ENCODE results near the gene LINC00632. TPM values are rescaled to one million over a fixed set of nuclear protein-coding genes. Genes with fewer than 3 reads are reported as not detected.
"Not testable (repeated sequence)": the region's sequence is repeated elsewhere in the genome, so short reads cannot be mapped to it uniquely, and the experiment has no call there.

The LINC00632 gene
- total and polyA plus RNA-seq, 11 donors = 4.7 to 716 (median 55.8) TPM

DNA sequence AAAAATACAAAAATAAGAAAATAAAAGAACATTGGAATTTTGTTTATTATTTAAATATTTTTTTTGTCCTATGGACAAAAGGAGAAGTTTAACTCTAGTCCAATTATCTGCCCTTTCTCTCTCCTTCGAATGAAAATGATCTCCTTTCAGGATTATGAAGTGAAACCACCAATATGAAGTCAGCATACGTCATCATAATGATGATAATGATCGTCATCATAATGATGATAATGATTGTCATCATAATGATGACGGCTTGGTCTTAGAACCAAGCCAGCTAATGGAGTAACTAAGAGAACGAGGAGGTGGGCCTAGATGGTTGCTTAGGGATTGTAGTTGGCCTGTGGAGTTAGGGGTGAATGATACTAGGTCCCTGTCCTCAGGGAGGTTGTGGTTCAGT is 21.9 kb upstream of the LINC00632 start:
- H3K4me3 ChIP-seq = no peak overlapping the region

GRCh38 chrX:140691596-140691995 is 18.0 kb upstream of the LINC00632 start:
- H3K9me3 ChIP-seq; H3K36me3 ChIP-seq; H3K27ac ChIP-seq; H3K4me3 ChIP-seq; H3K27me3 ChIP-seq; ATAC-seq; H3K4me1 ChIP-seq; DNase-seq; intact Hi-C loops (cut with DNase I): not testable (repeated sequence)
- 25 to 63% (median 45%) methylated on average over 4 of the region's 4 CpGs for WGBS, 4 donors

More for the DNA sequence above, 21.9 kb upstream of the LINC00632 start:
- TF ChIP-seq, protein P1, sequence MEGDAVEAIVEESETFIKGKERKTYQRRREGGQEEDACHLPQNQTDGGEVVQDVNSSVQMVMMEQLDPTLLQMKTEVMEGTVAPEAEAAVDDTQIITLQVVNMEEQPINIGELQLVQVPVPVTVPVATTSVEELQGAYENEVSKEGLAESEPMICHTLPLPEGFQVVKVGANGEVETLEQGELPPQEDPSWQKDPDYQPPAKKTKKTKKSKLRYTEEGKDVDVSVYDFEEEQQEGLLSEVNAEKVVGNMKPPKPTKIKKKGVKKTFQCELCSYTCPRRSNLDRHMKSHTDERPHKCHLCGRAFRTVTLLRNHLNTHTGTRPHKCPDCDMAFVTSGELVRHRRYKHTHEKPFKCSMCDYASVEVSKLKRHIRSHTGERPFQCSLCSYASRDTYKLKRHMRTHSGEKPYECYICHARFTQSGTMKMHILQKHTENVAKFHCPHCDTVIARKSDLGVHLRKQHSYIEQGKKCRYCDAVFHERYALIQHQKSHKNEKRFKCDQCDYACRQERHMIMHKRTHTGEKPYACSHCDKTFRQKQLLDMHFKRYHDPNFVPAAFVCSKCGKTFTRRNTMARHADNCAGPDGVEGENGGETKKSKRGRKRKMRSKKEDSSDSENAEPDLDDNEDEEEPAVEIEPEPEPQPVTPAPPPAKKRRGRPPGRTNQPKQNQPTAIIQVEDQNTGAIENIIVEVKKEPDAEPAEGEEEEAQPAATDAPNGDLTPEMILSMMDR (IDR thresholded peaks at IDR 0.05) = no peak
- TF ChIP-seq POLR2A (IDR thresholded peaks at IDR 0.05) = no peak
- Histone ChIP-seq H3K27me3 (no peaks in the 10 kb centered on the region), H3K27ac (no peak overlapping the region), H3K4me1 (no peaks in the 10 kb centered on the region), H3K36me3 (no peaks in the 10 kb centered on the region), H3K9me3 (peaks cover 0 to 3% (median 0%) of the 10 kb centered on the region in 12 donors)
- 73 to 82% (median 77%) methylated on average over 5 of the region's 5 CpGs for WGBS, 4 donors
- intact Hi-C loops (cut with DNase I) = no loop called here
- no peak for DNase-seq
- no peak for ATAC-seq

GRCh38 chrX:140697618-140698017 is 11.9 kb upstream of the LINC00632 start:
- Histone ChIP-seq H3K4me3 (no peak overlapping the region), H3K27me3 (peaks cover 0 to 5% (median 0%) of the 10 kb centered on the region in 9 donors), H3K9me3 (no peaks in the 10 kb centered on the region), H3K27ac (no peak overlapping the region), H3K36me3 (no peaks in the 10 kb centered on the region), H3K4me1 (no peaks in the 10 kb centered on the region)
- no peak for ATAC-seq
- no peak for DNase-seq
- intact Hi-C loops (cut with DNase I) = no loop called here
- TF ChIP-seq POLR2A (IDR thresholded peaks at IDR 0.05) = no peak
- TF ChIP-seq, protein P1 (IDR thresholded peaks at IDR 0.05) = peak in 3 of 12 donors; percentile 8 to 20 (median 19)
- 61 to 70% (median 65%) methylated on average over 3 of the region's 3 CpGs for WGBS, 4 donors

- ATAC-seq (no peak), DNase-seq (no peak)
- H3K27ac ChIP-seq = no peak overlapping the region
- intact Hi-C loops (cut with DNase I) = no loop called here
- WGBS, 4 donors = 12 to 37% (median 23%) methylated on average over 9 of the region's 9 CpGs
- no peaks in the 10 kb centered on the region for H3K36me3 ChIP-seq
- no peak overlapping the region for H3K4me3 ChIP-seq
- no peaks in the 10 kb centered on the region for H3K9me3 ChIP-seq
- no peak for TF ChIP-seq POLR2A (IDR thresholded peaks at IDR 0.05)
- TF ChIP-seq, protein P1 (IDR thresholded peaks at IDR 0.05) = peak in 10 of 12 donors; percentile 14 to 56 (median 43)
- no peaks in the 10 kb centered on the region for H3K27me3 ChIP-seq
- H3K4me1 ChIP-seq = no peaks in the 10 kb centered on the region
Measured at GRCh38 chrX:140701480-140701879, 8.1 kb upstream of the LINC00632 start.

DNA sequence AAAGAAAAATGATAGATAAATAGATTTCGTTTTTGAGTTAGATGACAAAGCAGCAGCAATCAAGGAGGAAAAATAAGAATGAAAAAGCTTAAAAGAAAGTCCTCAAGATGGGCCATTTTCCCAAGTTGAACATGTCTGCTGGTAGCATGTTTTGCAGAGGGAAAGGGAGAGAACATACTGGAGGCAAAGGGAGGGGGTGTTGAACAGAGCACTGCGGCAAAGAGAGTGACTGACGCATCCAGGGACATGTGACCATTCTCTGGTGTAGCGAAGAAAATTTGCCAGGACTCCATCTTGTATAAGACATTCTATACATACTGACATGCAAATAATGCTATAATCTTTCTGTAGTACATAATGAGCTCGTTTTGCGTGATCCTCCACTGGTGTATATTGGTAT is 1.2 kb downstream of the LINC00632 start:
- ATAC-seq = peak in 3 of 4 donors; percentile 47 to 59 (median 52)
- Histone ChIP-seq H3K4me3 (peak overlapping the region in 9 of 12 donors; percentile 6 to 52 (median 32)), H3K9me3 (no peaks in the 10 kb centered on the region), H3K27ac (no peak overlapping the region), H3K4me1 (peaks cover 0 to 2% (median 0%) of the 10 kb centered on the region in 12 donors), H3K27me3 (peaks cover 0 to 23% (median 0%) of the 10 kb centered on the region in 9 donors), H3K36me3 (no peaks in the 10 kb centered on the region)
- DNase-seq = no peak
- TF ChIP-seq, protein P1 (IDR thresholded peaks at IDR 0.05) = no peak
- TF ChIP-seq POLR2A (IDR thresholded peaks at IDR 0.05) = no peak
- WGBS, 4 donors = 50 to 60% (median 56%) methylated on average over 6 of the region's 6 CpGs
- intact Hi-C loops (cut with DNase I) = no loop called here

All from heart left ventricle (tissue), 16 donors.